RWPE2 (cell line): ENCODE results near the gene LAMB4.

Experiments
- ATAC-seq: fragments of 200-7000 bp; cut with Tn5 transposase; 3 replicates; pipeline ENCODE4 v1.9.1; 2021; ENCODE audit warnings: low read depth
- DNase-seq: peaks from one replicate; pipeline ENCODE4 v3.0.0-alpha.2; 2020; ENCODE audit warnings: low spot score
- H3K27ac ChIP-seq: fragments of 450-650 bp; 2 replicates; pipeline ENCODE4 v1.5.1; 2017; ENCODE audit warnings: mild to moderate bottlenecking; ENCODE audit not compliant: poor library complexity, severe bottlenecking
- H3K27me3 ChIP-seq: fragments of 250-450 bp; sonication (Bioruptor Pico); 2 replicates; pipeline ENCODE4 v1.5.1; 2021; ENCODE audit warnings: mild to moderate bottlenecking, moderate library complexity; ENCODE audit not compliant: insufficient read depth, poor library complexity, severe bottlenecking
- H3K36me3 ChIP-seq: fragments of 250-450 bp; sonication (Bioruptor Pico); 2 replicates; pipeline ENCODE4 v1.5.1; 2020; ENCODE audit warnings: low read depth, mild to moderate bottlenecking, moderate library complexity
- H3K4me1 ChIP-seq: fragments of 250-450 bp; sonication (Bioruptor Pico); 2 replicates; pipeline ENCODE4 v1.5.1; 2021; ENCODE audit warnings: mild to moderate bottlenecking, moderate library complexity; ENCODE audit not compliant: insufficient read depth, poor library complexity, severe bottlenecking
- H3K4me3 ChIP-seq: fragments of 250-450 bp; sonication (Bioruptor Pico); 2 replicates; pipeline ENCODE4 v1.5.1; 2021; ENCODE audit warnings: mild to moderate bottlenecking, moderate library complexity; ENCODE audit not compliant: severe bottlenecking
- H3K9me3 ChIP-seq: fragments of 250-450 bp; sonication (Bioruptor Pico); 2 replicates; pipeline ENCODE4 v1.5.1; 2021; ENCODE audit warnings: mild to moderate bottlenecking, moderate library complexity; ENCODE audit not compliant: severe bottlenecking
- TF ChIP-seq, protein P1 (sequence below): fragments of 450-650 bp; IDR thresholded peaks from one replicate; pipeline ENCODE4 v1.5.1; 2017; ENCODE audit warnings: mild to moderate bottlenecking, moderate library complexity; ENCODE audit not compliant: poor library complexity, severe bottlenecking

The LAMB4 gene

GRCh38 chr7:108091461-108091831 lies 38.7 kb downstream of the LAMB4 start:
- H3K4me3 ChIP-seq = no peak overlapping the region
- no peaks in the 10 kb centered on the region for H3K27me3 ChIP-seq
- no peak overlapping the region for H3K27ac ChIP-seq
- no peaks in the 10 kb centered on the region for H3K9me3 ChIP-seq
- ATAC-seq (no peak), DNase-seq (no peak)
- peaks cover 4% of the 10 kb centered on the region for H3K4me1 ChIP-seq
- TF ChIP-seq, protein P1, sequence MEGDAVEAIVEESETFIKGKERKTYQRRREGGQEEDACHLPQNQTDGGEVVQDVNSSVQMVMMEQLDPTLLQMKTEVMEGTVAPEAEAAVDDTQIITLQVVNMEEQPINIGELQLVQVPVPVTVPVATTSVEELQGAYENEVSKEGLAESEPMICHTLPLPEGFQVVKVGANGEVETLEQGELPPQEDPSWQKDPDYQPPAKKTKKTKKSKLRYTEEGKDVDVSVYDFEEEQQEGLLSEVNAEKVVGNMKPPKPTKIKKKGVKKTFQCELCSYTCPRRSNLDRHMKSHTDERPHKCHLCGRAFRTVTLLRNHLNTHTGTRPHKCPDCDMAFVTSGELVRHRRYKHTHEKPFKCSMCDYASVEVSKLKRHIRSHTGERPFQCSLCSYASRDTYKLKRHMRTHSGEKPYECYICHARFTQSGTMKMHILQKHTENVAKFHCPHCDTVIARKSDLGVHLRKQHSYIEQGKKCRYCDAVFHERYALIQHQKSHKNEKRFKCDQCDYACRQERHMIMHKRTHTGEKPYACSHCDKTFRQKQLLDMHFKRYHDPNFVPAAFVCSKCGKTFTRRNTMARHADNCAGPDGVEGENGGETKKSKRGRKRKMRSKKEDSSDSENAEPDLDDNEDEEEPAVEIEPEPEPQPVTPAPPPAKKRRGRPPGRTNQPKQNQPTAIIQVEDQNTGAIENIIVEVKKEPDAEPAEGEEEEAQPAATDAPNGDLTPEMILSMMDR = no peak
- H3K36me3 ChIP-seq = no peaks in the 10 kb centered on the region

GRCh38 chr7:108090791-108091460 lies 39.2 kb downstream of the LAMB4 start:
- Histone ChIP-seq H3K4me3 (no peak overlapping the region), H3K9me3 (no peaks in the 10 kb centered on the region), H3K27me3 (no peaks in the 10 kb centered on the region), H3K27ac (no peak overlapping the region), H3K4me1 (peaks cover 4% of the 10 kb centered on the region), H3K36me3 (no peaks in the 10 kb centered on the region)
- TF ChIP-seq, protein P1 = no peak
- ATAC-seq (no peak), DNase-seq (no peak)

DNA sequence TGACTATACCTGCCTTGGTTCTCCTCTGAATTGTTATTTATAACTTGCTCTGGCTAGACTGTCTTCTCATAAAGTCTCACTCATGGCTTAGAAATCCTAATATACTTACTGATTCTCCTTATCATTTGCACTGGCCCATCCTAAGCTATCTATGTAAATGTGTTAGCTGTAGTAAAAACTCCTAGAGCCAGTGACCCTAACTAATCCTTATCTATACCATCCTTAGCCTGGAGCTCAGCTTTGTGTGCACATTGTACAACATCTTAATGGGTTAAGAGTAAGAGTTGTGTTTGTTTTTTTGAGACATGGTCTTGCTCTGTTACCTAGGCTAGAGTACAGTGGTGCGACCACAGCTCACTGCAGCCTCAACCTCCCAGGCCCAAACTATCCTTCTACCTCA lies 40.8 kb downstream of the LAMB4 start:
- Histone ChIP-seq H3K4me1 (no peaks in the 10 kb centered on the region), H3K9me3 (no peaks in the 10 kb centered on the region), H3K4me3 (no peak overlapping the region), H3K27ac (no peak overlapping the region), H3K36me3 (no peaks in the 10 kb centered on the region), H3K27me3 (no peaks in the 10 kb centered on the region)
- DNase-seq (no peak), ATAC-seq (no peak)
- TF ChIP-seq, protein P1 = no peak

DNA sequence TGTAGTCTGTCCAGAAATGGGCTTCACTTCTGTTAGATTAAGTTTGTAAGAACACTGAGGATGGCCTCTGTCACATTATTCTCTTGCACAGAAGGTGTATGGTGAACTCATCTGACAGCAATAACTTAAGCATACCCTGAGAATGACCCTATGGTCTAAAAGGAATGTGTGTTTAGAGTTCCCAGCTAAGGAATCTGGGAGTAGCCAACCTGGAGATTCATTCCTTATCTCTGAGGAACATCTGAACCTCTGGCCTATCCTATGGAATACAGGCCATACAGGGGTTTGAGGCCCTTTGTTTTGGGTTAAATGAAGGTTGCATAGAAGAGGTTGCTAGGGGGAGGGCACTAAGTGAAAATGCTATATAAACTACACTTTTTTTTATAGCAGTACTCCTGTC lies 41.4 kb downstream of the LAMB4 start:
- DNase-seq = no peak
- no peak; the same call in 2 of the 3 replicates for ATAC-seq
- H3K27ac ChIP-seq = no peak overlapping the region
- TF ChIP-seq, protein P1 = no peak
- H3K4me3 ChIP-seq = no peak overlapping the region
- H3K9me3 ChIP-seq = no peaks in the 10 kb centered on the region
- no peaks in the 10 kb centered on the region for H3K4me1 ChIP-seq
- H3K36me3 ChIP-seq = no peaks in the 10 kb centered on the region
- no peaks in the 10 kb centered on the region for H3K27me3 ChIP-seq

DNA sequence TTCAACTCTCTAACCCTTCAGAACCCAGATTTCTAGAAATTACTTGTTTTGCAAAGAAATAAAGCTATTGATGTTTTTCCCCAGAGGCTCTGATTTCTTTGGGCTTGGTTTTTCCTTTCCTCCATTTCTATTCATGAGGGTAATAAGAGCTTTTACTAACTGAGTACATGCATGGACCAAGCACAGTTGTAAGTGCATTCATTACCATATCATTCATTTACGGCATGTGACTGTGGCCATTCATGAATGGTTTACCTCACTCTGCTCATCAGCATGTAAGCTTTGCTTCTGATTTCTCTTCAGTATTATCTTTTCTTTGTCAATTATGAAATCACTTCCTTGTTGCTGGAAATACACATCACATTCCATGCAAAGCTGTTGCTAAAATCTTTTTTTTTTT lies 42.4 kb downstream of the LAMB4 start:
- H3K36me3 ChIP-seq = no peaks in the 10 kb centered on the region
- TF ChIP-seq, protein P1 = no peak
- no peak overlapping the region for H3K4me3 ChIP-seq
- no peaks in the 10 kb centered on the region for H3K9me3 ChIP-seq
- H3K4me1 ChIP-seq = no peaks in the 10 kb centered on the region
- DNase-seq (no peak), ATAC-seq (no peak)
- no peaks in the 10 kb centered on the region for H3K27me3 ChIP-seq
- no peak overlapping the region for H3K27ac ChIP-seq
